ENCODE data around the gene ELMO1.

Gene ELMO1

GRCh38 chr7:37284285-37284684 lies 164.4 kb downstream of the ELMO1 start:
- CTCF ChIA-PET, result interaction anchor here (0.7 to 0.9 kb wide), 3 partner anchors 20 to 92 kb away, joined by 3 to 6 read pairs (median 3); no protein-coding TSS in a partner anchor
- TF ChIP-seq CTBP1 (IDR thresholded peaks at IDR 0.05; ENCODE audit: borderline replicate concordance) (no peak), FOXM1 (IDR thresholded peaks at IDR 0.05; ENCODE audit: borderline replicate concordance) (no peak), L3MBTL2 (conservative IDR thresholded peaks at IDR 0.05) (no peak)
- DNase-seq (ENCODE audit: extremely low spot score), result no peak
- POLR2A ChIA-PET, result no interaction called here

GRCh38 chr7:37283716-37284115 lies 164.9 kb downstream of the ELMO1 start:
- ChIA-PET CTCF (no interaction called here), POLR2A (no interaction called here)
- no peak for DNase-seq (ENCODE audit: extremely low spot score)
- no peak for TF ChIP-seq SUZ12 (IDR thresholded peaks at IDR 0.05)

- POLR2A ChIA-PET, result no interaction called here
- TF ChIP-seq BHLHE40 (IDR thresholded peaks at IDR 0.05; ENCODE audit: borderline replicate concordance), result no peak
- no peak for TF ChIP-seq FOXM1 (IDR thresholded peaks at IDR 0.05; ENCODE audit: borderline replicate concordance)
- TF ChIP-seq LEF1 (IDR thresholded peaks at IDR 0.05; ENCODE audit: borderline replicate concordance), result no peak
- TF ChIP-seq ELF4 (IDR thresholded peaks at IDR 0.05), result no peak
- TF ChIP-seq PKNOX1 (IDR thresholded peaks at IDR 0.05), result no peak
- no peak for TF ChIP-seq FOXK2 (IDR thresholded peaks at IDR 0.05)
- no peak for TF ChIP-seq HDGF (IDR thresholded peaks at IDR 0.05; ENCODE audit: borderline replicate concordance)
- no peak for TF ChIP-seq SP1 (IDR thresholded peaks at IDR 0.05)
- TF ChIP-seq NFRKB (IDR thresholded peaks at IDR 0.05), result no peak
- no peak for TF ChIP-seq FOXA1 (IDR thresholded peaks at IDR 0.05)
- no peak for TF ChIP-seq TARDBP (IDR thresholded peaks at IDR 0.05)
- no peak for TF ChIP-seq SUZ12 (IDR thresholded peaks at IDR 0.05)
- no peak for TF ChIP-seq L3MBTL2 (conservative IDR thresholded peaks at IDR 0.05)
- DNase-seq (ENCODE audit: extremely low spot score), result no peak
- CTCF ChIA-PET, result no interaction called here
These were observed 165.7 kb downstream of the ELMO1 start for GRCh38 chr7:37282927-37283326.

DNA sequence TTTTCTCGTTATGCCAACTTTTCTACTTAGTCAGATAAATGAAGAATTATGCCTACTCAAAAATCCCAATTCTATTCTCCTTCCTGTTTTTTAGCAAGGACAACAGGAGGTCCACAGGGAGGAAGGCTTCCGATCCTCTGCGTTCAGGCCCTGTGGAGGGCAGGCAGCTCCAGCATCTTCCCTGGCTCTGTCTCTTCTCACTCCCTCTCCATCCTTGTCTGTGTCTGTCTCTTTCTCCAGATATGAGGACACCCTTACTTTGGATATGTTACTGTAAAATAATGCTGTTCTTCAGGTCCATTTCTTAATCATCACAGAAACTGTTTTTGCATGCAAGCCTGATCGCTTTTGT lies 166.6 kb downstream of the ELMO1 start:
- POLR2A ChIA-PET, result no interaction called here
- TF ChIP-seq ZNF384 (IDR thresholded peaks at IDR 0.05), result no peak
- no peak for DNase-seq (ENCODE audit: extremely low spot score)
- CTCF ChIA-PET, result no interaction called here

DNA sequence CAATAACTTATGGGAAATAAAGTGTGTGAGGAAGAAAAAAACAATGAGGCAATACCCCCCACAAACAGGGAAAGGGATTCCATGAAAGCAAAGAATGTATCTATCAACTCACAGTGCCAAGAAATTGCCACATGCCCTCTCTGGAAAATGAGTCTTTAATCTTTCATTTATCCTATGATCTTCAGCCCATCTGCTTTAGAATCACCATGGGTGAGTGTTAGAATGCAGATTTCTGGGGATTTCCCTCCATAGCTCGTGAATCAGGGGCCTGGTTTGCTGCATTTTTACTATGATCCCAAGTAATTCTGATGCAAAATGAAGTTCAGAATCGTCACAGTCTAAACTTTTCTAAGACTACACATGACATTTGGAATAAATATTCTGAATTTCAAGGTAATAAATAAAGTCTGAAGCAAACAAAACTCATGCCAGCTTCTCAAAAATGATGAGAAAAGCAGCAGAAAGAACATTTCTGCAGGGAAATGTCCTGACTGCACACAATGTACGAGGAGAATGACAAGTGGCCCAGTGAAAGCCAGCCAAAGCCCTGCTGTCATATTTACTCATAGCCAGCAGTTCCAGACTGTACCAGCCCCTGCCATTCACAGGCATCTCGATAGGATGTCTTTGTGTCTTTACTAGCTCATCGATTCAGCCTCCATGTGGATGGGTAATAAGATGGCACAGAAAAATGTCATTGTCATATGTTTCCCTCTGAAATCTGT lies 167.1 kb downstream of the ELMO1 start:
- ChIA-PET CTCF (no interaction called here), POLR2A (no interaction called here)
- DNase-seq (ENCODE audit: extremely low spot score), result no peak
- TF ChIP-seq BHLHE40 (IDR thresholded peaks at IDR 0.05; ENCODE audit: borderline replicate concordance), result no peak
- TF ChIP-seq ARNT (IDR thresholded peaks at IDR 0.05), result no peak
- no peak for TF ChIP-seq SP1 (IDR thresholded peaks at IDR 0.05)
- TF ChIP-seq CTBP1 (IDR thresholded peaks at IDR 0.05; ENCODE audit: borderline replicate concordance), result no peak
- no peak for TF ChIP-seq FOXA1 (IDR thresholded peaks at IDR 0.05)
- no peak for TF ChIP-seq TARDBP (IDR thresholded peaks at IDR 0.05)
- TF ChIP-seq SUZ12 (IDR thresholded peaks at IDR 0.05), result no peak
- no peak for TF ChIP-seq ELF4 (IDR thresholded peaks at IDR 0.05)
- TF ChIP-seq FOXK2 (IDR thresholded peaks at IDR 0.05), result no peak
- no peak for TF ChIP-seq PKNOX1 (IDR thresholded peaks at IDR 0.05)
- TF ChIP-seq FOXM1 (IDR thresholded peaks at IDR 0.05; ENCODE audit: borderline replicate concordance), result no peak
- no peak for TF ChIP-seq NFRKB (IDR thresholded peaks at IDR 0.05)
- no peak for TF ChIP-seq HDGF (IDR thresholded peaks at IDR 0.05; ENCODE audit: borderline replicate concordance)
- TF ChIP-seq LEF1 (IDR thresholded peaks at IDR 0.05; ENCODE audit: borderline replicate concordance), result no peak
- no peak for TF ChIP-seq L3MBTL2 (conservative IDR thresholded peaks at IDR 0.05)

DNA sequence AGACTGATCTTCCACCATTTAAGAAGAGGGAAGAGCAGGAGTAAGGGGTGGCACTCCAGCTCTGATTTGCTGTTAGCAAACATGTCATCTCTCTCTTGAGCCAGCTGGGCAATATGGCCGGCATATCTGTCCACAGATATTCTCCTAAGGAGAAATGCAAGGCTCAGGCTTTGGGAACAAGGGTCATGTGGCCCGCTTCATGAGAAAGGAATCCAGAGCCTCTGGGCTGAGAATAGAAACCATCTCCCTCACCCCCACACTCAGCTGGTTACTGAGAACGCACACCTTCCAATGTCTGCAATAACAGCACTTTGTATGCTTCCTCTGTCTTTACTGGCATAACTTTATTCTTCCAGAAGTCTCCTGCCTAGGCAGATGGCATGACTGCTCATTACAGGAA lies 171.2 kb downstream of the ELMO1 start:
- no peak for TF ChIP-seq L3MBTL2 (conservative IDR thresholded peaks at IDR 0.05)
- no peak for TF ChIP-seq NFRKB (IDR thresholded peaks at IDR 0.05)
- TF ChIP-seq SUZ12 (IDR thresholded peaks at IDR 0.05), result no peak
- TF ChIP-seq SP1 (IDR thresholded peaks at IDR 0.05), result no peak
- no peak for TF ChIP-seq ELF4 (IDR thresholded peaks at IDR 0.05)
- TF ChIP-seq BHLHE40 (IDR thresholded peaks at IDR 0.05; ENCODE audit: borderline replicate concordance), result no peak
- TF ChIP-seq TARDBP (IDR thresholded peaks at IDR 0.05), result no peak
- POLR2A ChIA-PET, result no interaction called here
- no peak for DNase-seq (ENCODE audit: extremely low spot score)
- CTCF ChIA-PET, result interaction anchor here (0.6 kb wide), 1 partner anchor 244 kb away, joined by 3 read pairs; no protein-coding TSS in a partner anchor

DNA sequence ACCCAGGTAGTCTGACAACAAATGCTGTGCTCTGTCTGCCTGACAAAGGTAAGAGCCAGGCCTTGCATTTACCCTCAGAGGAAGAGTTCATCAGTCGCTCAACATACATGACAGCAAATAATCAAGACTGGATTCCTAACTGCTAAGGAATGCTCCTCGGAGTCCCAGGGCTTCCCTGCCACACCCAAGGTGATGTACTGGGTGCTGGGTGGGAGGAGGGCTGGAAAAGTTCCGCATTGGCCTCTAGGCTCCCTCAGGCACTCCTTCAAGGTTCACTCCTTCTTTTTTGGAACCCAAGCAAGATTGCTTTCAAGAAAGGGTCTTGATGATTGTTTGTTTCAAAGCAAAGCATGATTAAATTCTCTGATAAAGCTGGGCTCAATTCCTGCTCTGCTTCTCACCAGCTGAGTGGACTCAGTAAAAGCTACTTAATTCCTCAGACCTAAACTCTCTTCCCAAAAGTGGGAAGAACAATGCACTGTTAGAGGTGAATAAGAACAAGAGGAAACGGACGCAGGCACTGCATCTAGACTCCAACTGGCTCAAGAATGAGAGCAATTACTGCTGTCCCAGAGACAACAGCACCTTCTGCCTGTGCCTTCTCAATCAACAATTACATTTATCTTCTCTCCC lies 173.5 kb downstream of the ELMO1 start:
- TF ChIP-seq NFRKB (IDR thresholded peaks at IDR 0.05), result no peak
- TF ChIP-seq FOXK2 (IDR thresholded peaks at IDR 0.05), result no peak
- no peak for TF ChIP-seq CTBP1 (IDR thresholded peaks at IDR 0.05; ENCODE audit: borderline replicate concordance)
- no peak for TF ChIP-seq LEF1 (IDR thresholded peaks at IDR 0.05; ENCODE audit: borderline replicate concordance)
- TF ChIP-seq PKNOX1 (IDR thresholded peaks at IDR 0.05), result no peak
- TF ChIP-seq HDGF (IDR thresholded peaks at IDR 0.05; ENCODE audit: borderline replicate concordance), result no peak
- TF ChIP-seq ZNF384 (IDR thresholded peaks at IDR 0.05), result no peak
- TF ChIP-seq BHLHE40 (IDR thresholded peaks at IDR 0.05; ENCODE audit: borderline replicate concordance), result no peak
- no peak for TF ChIP-seq L3MBTL2 (conservative IDR thresholded peaks at IDR 0.05)
- no peak for TF ChIP-seq FOXA1 (IDR thresholded peaks at IDR 0.05)
- TF ChIP-seq FOXM1 (IDR thresholded peaks at IDR 0.05; ENCODE audit: borderline replicate concordance), result no peak
- TF ChIP-seq ELF4 (IDR thresholded peaks at IDR 0.05), result no peak
- no peak for TF ChIP-seq SP1 (IDR thresholded peaks at IDR 0.05)
- no peak for TF ChIP-seq TARDBP (IDR thresholded peaks at IDR 0.05)
- TF ChIP-seq ARNT (IDR thresholded peaks at IDR 0.05), result no peak
- no peak for TF ChIP-seq SUZ12 (IDR thresholded peaks at IDR 0.05)
- POLR2A ChIA-PET, result no interaction called here
- DNase-seq (ENCODE audit: extremely low spot score), result no peak
- CTCF ChIA-PET, result no interaction called here
